ENCODE data around the gene AMMECR1.
"Not testable (repeated sequence)": the region's sequence is repeated elsewhere in the genome, so short reads cannot be mapped to it uniquely, and the experiment has no call there.

The AMMECR1 gene

DNA sequence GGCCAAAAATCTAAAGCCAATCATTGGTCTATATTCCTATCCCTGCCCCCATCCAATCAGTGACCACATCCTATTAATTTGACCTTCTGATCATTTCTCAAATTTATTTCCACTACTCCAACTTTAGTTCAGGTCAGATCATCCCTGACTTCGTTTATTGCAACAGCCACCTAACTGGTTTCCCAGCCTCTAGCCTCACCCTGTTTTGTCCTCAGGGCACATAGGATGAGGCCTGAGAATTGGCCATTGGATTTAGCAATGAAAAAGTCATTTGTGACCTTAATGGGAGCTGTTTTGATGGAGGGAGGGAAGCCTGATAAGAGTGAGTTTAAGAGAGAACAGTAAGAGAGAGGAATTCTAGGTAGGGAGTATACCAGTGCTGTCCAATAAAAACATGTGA lies 155.0 kb downstream of the AMMECR1 start:
- no peak for DNase-seq

DNA sequence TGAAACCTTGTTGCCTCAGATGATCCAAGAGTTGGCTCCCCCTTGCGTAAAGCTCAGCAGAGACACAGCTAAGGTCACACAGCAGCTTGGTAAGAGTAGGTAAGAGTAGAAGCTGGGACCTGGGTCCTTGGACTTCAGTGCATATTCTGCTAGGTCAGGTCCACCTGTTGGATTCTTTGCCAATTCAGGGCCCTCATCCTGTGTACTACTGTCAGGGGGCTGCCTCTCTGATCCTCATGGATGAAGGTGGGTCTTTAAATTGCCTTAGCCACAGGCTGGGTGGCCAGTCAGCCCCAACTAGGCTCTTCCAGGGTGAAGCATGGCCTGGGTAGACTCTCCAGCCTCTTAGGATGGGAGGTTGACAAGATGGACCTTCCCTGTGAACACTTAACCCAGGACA lies 155.8 kb downstream of the AMMECR1 start:
- no peak for DNase-seq

DNA sequence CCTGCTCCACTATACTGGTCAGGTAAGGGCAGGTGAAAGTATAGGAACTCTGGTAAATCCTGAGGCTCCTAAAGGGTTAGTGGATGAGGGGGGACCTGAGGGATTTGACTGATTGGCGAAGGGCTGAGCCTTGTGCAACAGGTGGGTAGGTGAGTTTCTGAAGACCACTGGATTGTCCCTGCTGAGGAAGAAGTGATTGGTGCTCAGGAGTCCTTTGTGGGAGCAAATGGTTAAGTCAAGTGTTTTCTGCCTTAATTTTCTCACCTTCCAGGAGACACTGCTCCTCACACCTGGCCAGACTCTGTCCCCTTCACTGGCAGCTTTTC lies 156.6 kb downstream of the AMMECR1 start:
- DNase-seq, result no peak

- DNase-seq, result no peak
Measured at GRCh38 chrX:110159865-110160264, 158.0 kb downstream of the AMMECR1 start.

DNA sequence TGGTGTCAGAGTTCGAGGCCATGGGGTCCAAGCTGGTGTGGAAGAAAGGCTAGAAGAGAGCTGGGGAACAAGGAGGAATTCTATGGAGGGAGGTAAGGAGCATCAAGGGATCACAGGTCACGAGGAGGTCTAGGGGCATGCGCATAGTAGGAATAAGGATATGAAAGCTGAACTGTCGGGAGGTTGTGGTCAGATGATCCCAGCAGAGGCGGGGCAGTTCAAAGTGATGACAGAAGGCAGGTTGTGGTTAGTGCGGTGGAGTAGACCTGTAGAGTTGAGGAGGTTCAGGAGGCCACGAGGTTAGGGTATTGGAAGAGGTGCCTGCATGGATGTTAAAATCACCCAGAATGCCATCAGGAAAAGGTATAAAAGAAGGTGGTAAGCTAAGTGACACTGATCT lies 158.7 kb downstream of the AMMECR1 start:
- DNase-seq, result no peak

- no peak for DNase-seq
Measured at GRCh38 chrX:110157444-110157843, 160.4 kb downstream of the AMMECR1 start.

DNA sequence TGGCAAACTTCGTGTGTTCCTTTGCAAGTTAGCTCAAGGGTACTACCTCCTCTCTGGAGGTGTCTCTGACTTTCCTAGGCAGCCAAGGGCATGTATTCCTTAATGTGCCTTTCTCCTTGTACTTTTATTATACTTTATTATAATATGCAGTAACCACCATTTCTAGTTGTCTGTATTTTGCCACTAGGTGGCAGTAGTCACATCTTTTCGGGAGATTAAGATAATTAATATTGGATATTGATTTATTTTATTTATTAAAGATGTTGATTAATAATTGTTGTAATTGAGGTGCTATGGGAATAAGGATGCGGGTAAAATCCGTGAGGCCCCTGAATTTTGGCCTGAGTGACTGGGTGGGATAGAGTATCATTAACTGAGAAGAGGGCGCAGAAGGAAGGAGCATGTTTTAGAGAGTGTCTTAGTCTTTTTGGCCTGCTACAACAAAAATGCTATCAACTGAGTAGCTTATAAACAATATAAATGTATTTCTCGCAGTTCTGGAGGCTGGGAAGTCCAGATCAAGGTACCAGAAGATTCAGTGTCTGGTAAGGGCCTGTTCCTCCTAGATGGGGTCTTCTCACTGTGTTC lies 161.6 kb downstream of the AMMECR1 start:
- DNase-seq, result no peak

DNA sequence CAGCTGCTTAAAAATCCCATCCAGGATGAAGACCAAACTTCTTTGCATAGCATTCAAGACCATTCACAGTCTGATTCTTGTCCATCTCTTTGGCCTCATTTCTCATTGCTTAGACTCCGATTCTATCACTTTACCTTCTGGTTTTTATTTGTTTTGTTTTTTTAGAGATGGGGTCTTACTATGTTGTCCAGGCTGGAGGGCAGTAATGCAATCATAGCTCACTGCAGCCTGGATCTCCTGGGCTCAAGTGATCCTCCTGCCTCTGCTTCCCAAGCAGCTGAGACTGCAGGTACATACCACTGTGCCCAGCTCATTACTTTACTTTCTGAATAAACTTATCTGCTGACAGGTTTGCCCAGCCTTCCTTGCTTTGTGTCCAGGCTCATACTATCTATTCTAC lies 162.1 kb downstream of the AMMECR1 start:
- no peak for DNase-seq

GRCh38 chrX:110154328-110154727 lies 163.6 kb downstream of the AMMECR1 start:
- DNase-seq, result not testable (repeated sequence)

GRCh38 chrX:110153896-110154295 lies 164.0 kb downstream of the AMMECR1 start:
- no peak for DNase-seq

DNA sequence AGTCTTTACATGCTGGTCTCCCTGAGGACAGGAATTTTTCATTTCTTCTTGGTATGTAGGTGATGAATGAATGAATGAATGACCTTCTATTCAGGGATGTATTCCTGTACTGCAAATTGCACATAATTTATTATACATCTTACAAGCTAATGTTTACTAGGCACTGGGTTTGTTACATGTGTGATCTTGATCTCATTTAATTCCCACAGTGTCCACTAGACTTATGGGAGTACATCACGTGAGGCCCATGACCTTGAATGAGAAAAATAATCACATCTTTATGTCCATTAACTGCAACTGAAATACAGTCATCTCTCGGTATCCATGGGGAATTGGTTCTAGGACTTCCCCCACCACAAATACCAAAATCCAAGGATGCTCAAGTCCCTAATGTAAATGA lies 164.6 kb downstream of the AMMECR1 start:
- DNase-seq, result no peak

GRCh38 chrX:110146521-110146920 lies 171.4 kb downstream of the AMMECR1 start:
- DNase-seq, result no peak

GRCh38 chrX:110145854-110146253 lies 172.0 kb downstream of the AMMECR1 start:
- no peak for DNase-seq

- no peak for DNase-seq
Measured at GRCh38 chrX:110145311-110145710, 172.6 kb downstream of the AMMECR1 start.

Measured in DMS153 (cell line).